Activated naive CD4-positive, alpha-beta T cell (primary cell): ENCODE measurements around the gene MRTFA.

Source experiments
- DNase-seq, 4 experiments: peaks; one replicate each; lab custom pipeline; 2025; lab: John Stamatoyannopoulos, UW

The MRTFA gene

GRCh38 chr22:40410731-40411505 lies 225.6 kb downstream of the MRTFA start:
- DNase-seq, result no peak

GRCh38 chr22:40410272-40410671 lies 226.2 kb downstream of the MRTFA start:
- no peak for DNase-seq

- no peak for DNase-seq
These were observed 226.9 kb downstream of the MRTFA start for GRCh38 chr22:40409613-40410113.

GRCh38 chr22:40408718-40409612 lies 227.6 kb downstream of the MRTFA start:
- no peak for DNase-seq

- DNase-seq, result no peak
These were observed 228.4 kb downstream of the MRTFA start for GRCh38 chr22:40407831-40408717.

- DNase-seq, result no peak
These were observed 229.3 kb downstream of the MRTFA start for GRCh38 chr22:40407021-40407761.

GRCh38 chr22:40406063-40406890 lies 230.2 kb downstream of the MRTFA start:
- DNase-seq, result no peak

- no peak for DNase-seq
These were observed 231.1 kb downstream of the MRTFA start for GRCh38 chr22:40405178-40406062.

GRCh38 chr22:40404251-40405177 lies 232.0 kb downstream of the MRTFA start:
- no peak for DNase-seq

- no peak for DNase-seq
These were observed 232.9 kb downstream of the MRTFA start for GRCh38 chr22:40403651-40404050.

GRCh38 chr22:40403141-40403540 lies 233.4 kb downstream of the MRTFA start:
- no peak for DNase-seq

GRCh38 chr22:40401981-40402406 lies 234.5 kb downstream of the MRTFA start:
- no peak for DNase-seq

- DNase-seq, result peak in 1 of 4 experiments; percentile 19
These were observed 235.0 kb downstream of the MRTFA start for GRCh38 chr22:40401532-40401931.

- peak in 1 of 4 experiments; percentile 23 for DNase-seq
These were observed 236.4 kb downstream of the MRTFA start for GRCh38 chr22:40400159-40400558.

- no peak for DNase-seq
These were observed 236.9 kb downstream of the MRTFA start for GRCh38 chr22:40399621-40400020.

GRCh38 chr22:40397396-40397795 lies 239.1 kb downstream of the MRTFA start:
- no peak for DNase-seq

GRCh38 chr22:40396882-40397281 lies 239.6 kb downstream of the MRTFA start:
- DNase-seq, result no peak

- DNase-seq, result no peak
These were observed 240.9 kb downstream of the MRTFA start for GRCh38 chr22:40395607-40396006.
